AG09309 (cell line): ENCODE results near the gene HLCS.

Source experiments
- DNase-seq: peaks from one replicate; pipeline ENCODE4 v3.0.0-alpha.2; 2010; ENCODE audit warnings: low read depth
- H3K4me3 ChIP-seq: 2 replicates; pipeline ENCODE4 v1.5.1; 2011; ENCODE audit warnings: mild to moderate bottlenecking, low read depth, low read length, moderate library complexity; ENCODE audit not compliant: control insufficient read depth
- CTCF ChIP-seq: IDR thresholded peaks from 2 replicates; pipeline ENCODE4 v1.5.1; 2011; ENCODE audit warnings: mild to moderate bottlenecking, low read depth, low read length, inconsistent platforms; ENCODE audit not compliant: insufficient read depth, control insufficient read depth; ENCODE audit errors: missing control alignments

Gene HLCS

GRCh38 chr21:36768496-36768895 is 198.0 kb downstream of the HLCS start:
- no peak for DNase-seq

GRCh38 chr21:36767096-36767495 is 199.4 kb downstream of the HLCS start:
- no peak overlapping the region for H3K4me3 ChIP-seq
- no peak for DNase-seq
- no peak for TF ChIP-seq CTCF

More at GRCh38 chr21:36768496-36768895, 198.0 kb downstream of the HLCS start:
- no peak overlapping the region for H3K4me3 ChIP-seq
- no peak for TF ChIP-seq CTCF

- DNase-seq, result no peak
- no peak for TF ChIP-seq CTCF
- no peak overlapping the region for H3K4me3 ChIP-seq
These were observed 200.0 kb downstream of the HLCS start for GRCh38 chr21:36766511-36766910.

GRCh38 chr21:36765229-36765628 is 201.2 kb downstream of the HLCS start:
- no peak overlapping the region for H3K4me3 ChIP-seq
- DNase-seq, result no peak
- no peak for TF ChIP-seq CTCF

GRCh38 chr21:36763305-36763704 is 203.2 kb downstream of the HLCS start:
- no peak overlapping the region for H3K4me3 ChIP-seq
- DNase-seq, result no peak
- TF ChIP-seq CTCF, result no peak

GRCh38 chr21:36762642-36763041 is 203.8 kb downstream of the HLCS start:
- no peak overlapping the region for H3K4me3 ChIP-seq
- no peak for DNase-seq
- TF ChIP-seq CTCF, result no peak

GRCh38 chr21:36761685-36762084 is 204.8 kb downstream of the HLCS start:
- no peak for TF ChIP-seq CTCF
- no peak for DNase-seq
- H3K4me3 ChIP-seq, result no peak overlapping the region
